ENCODE results near the gene ZSCAN10. TPM values are rescaled to one million over a fixed set of nuclear protein-coding genes. Genes with fewer than 3 reads are reported as not detected.

The ZSCAN10 gene
- total and polyA plus RNA-seq, 2 of the 13 experiments (the other 11 are each of a cell fraction or from before 2014, with no cell fraction given), result not detected

GRCh38 chr16:3059041-3059722, 39.9 kb downstream of the ZSCAN10 start (continued):
- TF ChIP-seq, protein P1, sequence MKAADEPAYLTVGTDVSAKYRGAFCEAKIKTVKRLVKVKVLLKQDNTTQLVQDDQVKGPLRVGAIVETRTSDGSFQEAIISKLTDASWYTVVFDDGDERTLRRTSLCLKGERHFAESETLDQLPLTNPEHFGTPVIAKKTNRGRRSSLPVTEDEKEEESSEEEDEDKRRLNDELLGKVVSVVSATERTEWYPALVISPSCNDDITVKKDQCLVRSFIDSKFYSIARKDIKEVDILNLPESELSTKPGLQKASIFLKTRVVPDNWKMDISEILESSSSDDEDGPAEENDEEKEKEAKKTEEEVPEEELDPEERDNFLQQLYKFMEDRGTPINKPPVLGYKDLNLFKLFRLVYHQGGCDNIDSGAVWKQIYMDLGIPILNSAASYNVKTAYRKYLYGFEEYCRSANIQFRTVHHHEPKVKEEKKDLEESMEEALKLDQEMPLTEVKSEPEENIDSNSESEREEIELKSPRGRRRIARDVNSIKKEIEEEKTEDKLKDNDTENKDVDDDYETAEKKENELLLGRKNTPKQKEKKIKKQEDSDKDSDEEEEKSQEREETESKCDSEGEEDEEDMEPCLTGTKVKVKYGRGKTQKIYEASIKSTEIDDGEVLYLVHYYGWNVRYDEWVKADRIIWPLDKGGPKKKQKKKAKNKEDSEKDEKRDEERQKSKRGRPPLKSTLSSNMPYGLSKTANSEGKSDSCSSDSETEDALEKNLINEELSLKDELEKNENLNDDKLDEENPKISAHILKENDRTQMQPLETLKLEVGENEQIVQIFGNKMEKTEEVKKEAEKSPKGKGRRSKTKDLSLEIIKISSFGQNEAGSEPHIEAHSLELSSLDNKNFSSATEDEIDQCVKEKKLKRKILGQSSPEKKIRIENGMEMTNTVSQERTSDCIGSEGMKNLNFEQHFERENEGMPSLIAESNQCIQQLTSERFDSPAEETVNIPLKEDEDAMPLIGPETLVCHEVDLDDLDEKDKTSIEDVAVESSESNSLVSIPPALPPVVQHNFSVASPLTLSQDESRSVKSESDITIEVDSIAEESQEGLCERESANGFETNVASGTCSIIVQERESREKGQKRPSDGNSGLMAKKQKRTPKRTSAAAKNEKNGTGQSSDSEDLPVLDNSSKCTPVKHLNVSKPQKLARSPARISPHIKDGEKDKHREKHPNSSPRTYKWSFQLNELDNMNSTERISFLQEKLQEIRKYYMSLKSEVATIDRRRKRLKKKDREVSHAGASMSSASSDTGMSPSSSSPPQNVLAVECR (CRISPR knock-in tag; IDR thresholded peaks at IDR 0.05; ENCODE audit: borderline replicate concordance), result peak; percentile 78; the same call in 1 of the 2 replicates
- TF ChIP-seq ZNF576 (CRISPR knock-in tag; IDR thresholded peaks at IDR 0.05) (no peak; the same call in 1 of the 2 replicates), SP1 (IDR thresholded peaks at IDR 0.05) (no peak), SP1 (CRISPR knock-in tag; IDR thresholded peaks at IDR 0.05) (peak; percentile 79), PBX3 (CRISPR knock-in tag; IDR thresholded peaks at IDR 0.05; ENCODE audit: borderline replicate concordance) (no peak), POLR2AphosphoS2 (IDR thresholded peaks at IDR 0.05; ENCODE audit: low read depth, low read length) (no peak), ZSCAN21 (CRISPR knock-in tag; IDR thresholded peaks at IDR 0.05; ENCODE audit: borderline replicate concordance) (peak; percentile 86; the same call in 1 of the 2 replicates), GLI4 (CRISPR knock-in tag; IDR thresholded peaks at IDR 0.05; ENCODE audit: borderline replicate concordance) (no peak), ZNF441 (CRISPR knock-in tag; IDR thresholded peaks at IDR 0.05; ENCODE audit: borderline replicate concordance) (no peak; the same call in 1 of the 2 replicates), ATF2 (CRISPR knock-in tag; IDR thresholded peaks at IDR 0.05) (0 out of 2 replicates have a peak, but pooled peaks have one; percentile 30), POLR2A (IDR thresholded peaks at IDR 0.05; ENCODE audit: insufficient read depth in 1 of 2, low read depth in 2 of 2, low read length in 2 of 2) (peak; percentile 34 to 84; a peak in 3 of 4 replicates), DNMT1 (CRISPR knock-in tag; IDR thresholded peaks at IDR 0.05) (0 out of 2 replicates have a peak, but pooled peaks have one; percentile 46), PRPF4 (IDR thresholded peaks at IDR 0.05; ENCODE audit: low read depth, low read length, poor library complexity, severe bottlenecking) (no peak)
- TF ChIP-seq, protein P2, sequence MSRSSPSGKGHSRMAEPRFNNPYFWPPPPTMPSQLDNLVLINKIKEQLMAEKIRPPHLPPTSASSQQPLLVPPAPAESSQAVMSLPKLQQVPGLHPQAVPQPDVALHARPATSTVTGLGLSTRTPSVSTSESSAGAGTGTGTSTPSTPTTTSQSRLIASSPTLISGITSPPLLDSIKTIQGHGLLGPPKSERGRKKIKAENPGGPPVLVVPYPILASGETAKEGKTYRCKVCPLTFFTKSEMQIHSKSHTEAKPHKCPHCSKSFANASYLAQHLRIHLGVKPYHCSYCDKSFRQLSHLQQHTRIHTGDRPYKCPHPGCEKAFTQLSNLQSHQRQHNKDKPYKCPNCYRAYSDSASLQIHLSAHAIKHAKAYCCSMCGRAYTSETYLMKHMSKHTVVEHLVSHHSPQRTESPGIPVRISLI (CRISPR knock-in tag; IDR thresholded peaks at IDR 0.05; ENCODE audit: borderline replicate concordance), result peak; percentile 64; the same call in 1 of the 2 replicates
- TF ChIP-seq, protein P3, sequence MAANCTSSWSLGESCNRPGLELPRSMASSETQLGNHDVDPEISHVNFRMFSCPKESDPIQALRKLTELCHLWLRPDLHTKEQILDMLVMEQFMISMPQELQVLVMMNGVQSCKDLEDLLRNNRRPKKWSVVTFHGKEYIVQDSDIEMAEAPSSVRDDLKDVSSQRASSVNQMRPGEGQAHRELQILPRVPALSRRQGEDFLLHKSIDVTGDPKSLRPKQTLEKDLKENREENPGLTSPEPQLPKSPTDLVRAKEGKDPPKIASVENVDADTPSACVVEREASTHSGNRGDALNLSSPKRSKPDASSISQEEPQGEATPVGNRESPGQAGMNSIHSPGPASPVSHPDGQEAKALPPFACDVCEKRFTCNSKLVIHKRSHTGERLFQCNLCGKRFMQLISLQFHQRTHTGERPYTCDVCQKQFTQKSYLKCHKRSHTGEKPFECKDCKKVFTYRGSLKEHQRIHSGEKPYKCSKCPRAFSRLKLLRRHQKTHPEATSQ (CRISPR knock-in tag; IDR thresholded peaks at IDR 0.05; ENCODE audit: borderline replicate concordance), result 0 out of 2 replicates have a peak, but pooled peaks have one; percentile 23
- TF ChIP-seq, protein P4, sequence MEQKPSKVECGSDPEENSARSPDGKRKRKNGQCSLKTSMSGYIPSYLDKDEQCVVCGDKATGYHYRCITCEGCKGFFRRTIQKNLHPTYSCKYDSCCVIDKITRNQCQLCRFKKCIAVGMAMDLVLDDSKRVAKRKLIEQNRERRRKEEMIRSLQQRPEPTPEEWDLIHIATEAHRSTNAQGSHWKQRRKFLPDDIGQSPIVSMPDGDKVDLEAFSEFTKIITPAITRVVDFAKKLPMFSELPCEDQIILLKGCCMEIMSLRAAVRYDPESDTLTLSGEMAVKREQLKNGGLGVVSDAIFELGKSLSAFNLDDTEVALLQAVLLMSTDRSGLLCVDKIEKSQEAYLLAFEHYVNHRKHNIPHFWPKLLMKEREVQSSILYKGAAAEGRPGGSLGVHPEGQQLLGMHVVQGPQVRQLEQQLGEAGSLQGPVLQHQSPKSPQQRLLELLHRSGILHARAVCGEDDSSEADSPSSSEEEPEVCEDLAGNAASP (CRISPR knock-in tag; IDR thresholded peaks at IDR 0.05; ENCODE audit: borderline replicate concordance), result peak; percentile 87
